Measurements from ENCODE around the gene FNDC1. TPM values are rescaled to one million over a fixed set of nuclear protein-coding genes. Genes with fewer than 3 reads are reported as not detected.

FNDC1 gene
- not detected in 2 replicates for total RNA-seq

DNA sequence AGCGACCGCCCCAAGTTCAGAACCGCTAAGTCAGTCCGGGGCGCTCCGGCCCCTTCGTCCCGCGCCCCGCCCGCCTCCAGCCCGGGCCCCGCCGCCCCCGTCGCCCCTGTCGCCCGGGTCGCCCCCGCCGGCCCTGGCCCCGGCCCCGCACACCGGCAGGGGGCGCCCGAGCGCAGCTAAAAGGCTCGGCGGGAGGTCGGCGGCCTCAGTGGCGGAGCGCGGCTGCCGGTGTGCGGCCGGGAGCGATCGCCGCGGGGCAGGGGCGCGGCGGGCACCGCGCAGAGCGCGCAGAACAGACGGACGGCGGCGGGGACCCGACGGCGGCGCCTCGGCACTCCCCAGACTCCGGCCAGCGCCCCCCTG is at the start of gene FNDC1:
FNDC1 (plus strand) TSS at position 208 of the 363 bp plus-strand sequence. CDS start 197 bp downstream, outside the sequence.

Other genes with a start within 250 kb of the FNDC1 start
- 6.8 and 16.0 TPM in 2 replicates for gene RSPH3, start 169.2 kb upstream of the FNDC1 start, total RNA-seq
- 0.34 and 0.43 TPM in 2 replicates for gene TAGAP, start 124.4 kb upstream of the FNDC1 start, total RNA-seq

Measured in nasal cavity respiratory epithelium epithelial cell of viscerocranial mucosa (primary cell).